SK-N-DZ (cell line): ENCODE data around the gene ARG2.
"Not testable (repeated sequence)": the region's sequence is repeated elsewhere in the genome, so short reads cannot be mapped to it uniquely, and the experiment has no call there.

ENCODE experiments used
- DNase-seq: peaks from one replicate; pipeline ENCODE4 v3.0.0-alpha.2; 2015; ENCODE audit warnings: low spot score

ARG2 gene

DNA sequence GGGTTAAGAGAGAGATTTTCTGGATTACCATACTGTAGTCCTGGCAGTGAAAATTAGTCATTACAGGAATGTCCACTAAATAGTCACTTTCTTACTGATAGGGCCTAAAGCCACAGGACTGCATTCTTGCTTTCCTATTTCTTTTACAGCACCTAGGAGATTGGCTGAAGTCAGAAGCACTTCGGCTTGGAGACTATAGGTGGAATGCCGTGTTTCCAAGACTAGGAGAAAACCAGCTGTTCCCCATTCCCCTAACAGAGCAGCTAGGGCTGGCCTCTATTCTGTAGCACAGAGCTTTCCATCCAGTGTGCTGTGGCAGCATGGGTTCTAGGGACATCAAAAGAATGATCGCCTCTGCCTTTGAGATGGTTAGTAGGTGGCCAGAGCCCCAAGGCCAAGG is 34.7 kb upstream of the ARG2 start:
- no peak for DNase-seq

- DNase-seq: no peak
These were observed 33.4 kb upstream of the ARG2 start for GRCh38 chr14:67586369-67586768.

GRCh38 chr14:67589204-67589770 is 30.4 kb upstream of the ARG2 start:
- DNase-seq: no peak

DNA sequence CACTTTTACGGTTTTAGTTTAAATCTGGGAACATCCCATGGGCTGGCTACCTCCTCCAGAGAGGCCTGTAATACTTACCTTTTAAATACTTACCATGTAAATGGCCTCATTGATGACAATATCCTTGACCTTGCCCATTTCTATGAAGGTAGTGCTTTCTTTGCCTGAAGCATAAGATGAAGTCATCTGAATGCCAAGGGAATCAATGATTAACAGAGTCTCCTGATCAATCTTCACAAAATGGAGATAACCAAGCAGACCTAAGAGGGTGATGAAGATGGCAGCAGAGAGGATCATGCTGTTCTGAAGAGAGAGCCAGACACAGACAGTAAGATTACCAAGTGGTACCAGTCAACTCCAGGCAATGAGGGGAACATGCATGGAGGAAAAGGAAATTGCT is 26.1 kb upstream of the ARG2 start:
- not testable (repeated sequence) for DNase-seq

DNA sequence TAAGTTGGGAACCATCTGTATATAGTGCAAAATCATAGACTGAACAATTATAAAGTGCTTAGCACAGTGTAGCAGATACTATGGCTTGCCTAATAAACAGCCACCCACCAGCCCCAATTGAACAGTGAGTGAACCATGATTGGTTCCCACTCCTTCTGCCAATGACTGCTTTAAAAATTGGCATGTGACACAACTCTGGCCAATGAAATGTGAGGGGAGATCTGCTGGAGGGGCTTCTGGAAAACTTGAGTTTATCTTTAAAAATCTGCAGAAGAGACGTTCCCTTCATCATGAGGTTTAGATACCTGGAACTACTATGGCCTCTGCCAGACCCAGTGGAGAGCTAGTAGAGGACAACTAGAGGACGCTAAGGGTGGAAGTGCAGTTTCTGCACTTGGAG is 24.3 kb upstream of the ARG2 start:
- no peak for DNase-seq

GRCh38 chr14:67599698-67600561 is 19.8 kb upstream of the ARG2 start, which contains the start of gene PIGH:
Gene PIGH (minus strand): TSS chr14:67600268. CDS start chr14:67600203, 65 bp downstream.
- DNase-seq: peak; percentile 78

DNA sequence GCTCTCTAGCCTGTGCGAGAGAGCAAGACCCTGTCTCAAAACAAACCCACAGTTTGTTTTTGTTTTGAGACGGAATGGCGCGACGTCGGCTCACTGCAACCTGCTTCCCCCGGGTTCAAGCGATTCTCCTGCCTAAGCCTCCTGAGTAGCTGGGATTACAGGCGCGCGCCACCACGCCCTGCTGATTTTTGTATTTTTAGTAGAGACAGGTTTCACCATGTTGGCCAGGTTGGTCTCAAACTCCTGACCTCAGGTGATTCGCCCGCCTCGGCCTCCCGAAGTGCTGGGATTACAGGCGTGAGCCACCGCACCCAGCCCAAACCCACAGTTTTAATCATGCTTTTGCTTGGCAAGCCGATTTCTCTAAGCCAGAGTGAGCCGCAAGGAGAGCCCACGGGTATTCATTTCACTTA is 19.2 kb upstream of the ARG2 start:
- DNase-seq: not testable (repeated sequence)

DNA sequence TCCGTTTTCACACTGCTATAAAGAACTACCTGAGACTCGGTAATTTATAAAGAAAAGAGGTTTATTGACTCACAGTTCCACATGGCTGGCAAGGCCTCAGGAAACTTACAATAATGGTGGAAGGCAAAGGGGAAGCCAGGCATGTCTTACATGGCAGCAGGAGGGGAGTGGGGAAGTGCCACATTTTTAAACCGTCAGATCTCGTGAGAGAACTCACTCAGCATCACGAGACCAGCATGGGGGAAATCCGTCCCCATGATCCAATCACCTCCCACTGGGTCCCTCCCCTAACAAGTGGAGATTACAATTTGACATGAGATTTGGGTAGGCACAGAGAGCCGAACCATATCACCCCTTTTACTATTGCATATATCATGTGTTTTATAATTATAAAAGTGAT is 17.6 kb upstream of the ARG2 start:
- DNase-seq: no peak

GRCh38 chr14:67602995-67603545 is 16.6 kb upstream of the ARG2 start:
- DNase-seq: no peak

GRCh38 chr14:67607646-67608045 is 12.1 kb upstream of the ARG2 start:
- no peak for DNase-seq

- no peak for DNase-seq
These were observed 9.9 kb upstream of the ARG2 start for GRCh38 chr14:67609642-67610310.

DNA sequence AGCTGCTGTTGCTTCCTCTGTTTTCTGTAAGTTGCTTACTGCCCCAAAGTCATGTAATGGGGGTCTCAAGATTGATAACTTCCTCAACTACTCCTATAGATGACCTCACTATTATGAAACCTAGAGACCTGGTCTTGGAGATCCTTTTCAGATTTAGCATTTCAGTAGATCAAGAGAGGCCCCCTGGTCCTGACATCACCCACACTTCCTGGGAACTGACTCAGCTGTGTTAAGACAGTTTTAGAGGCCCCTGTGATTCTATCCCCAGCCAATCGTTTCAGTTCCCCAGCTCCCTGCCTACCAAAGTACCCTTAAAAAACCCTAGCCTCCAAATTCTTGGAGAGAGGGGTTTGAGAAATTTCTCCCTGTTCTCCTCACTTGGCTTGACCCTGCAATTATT is 9.2 kb upstream of the ARG2 start:
- DNase-seq: no peak

GRCh38 chr14:67618617-67619063 is 1.1 kb upstream of the ARG2 start:
- DNase-seq: peak; percentile 54

- peak; percentile 22 for DNase-seq
These were observed 581 bp downstream of the ARG2 start for GRCh38 chr14:67620217-67620785.

- no peak for DNase-seq
These were observed 3.0 kb downstream of the ARG2 start for GRCh38 chr14:67622675-67623074.

GRCh38 chr14:67623114-67623513 is 3.4 kb downstream of the ARG2 start:
- DNase-seq: no peak

DNA sequence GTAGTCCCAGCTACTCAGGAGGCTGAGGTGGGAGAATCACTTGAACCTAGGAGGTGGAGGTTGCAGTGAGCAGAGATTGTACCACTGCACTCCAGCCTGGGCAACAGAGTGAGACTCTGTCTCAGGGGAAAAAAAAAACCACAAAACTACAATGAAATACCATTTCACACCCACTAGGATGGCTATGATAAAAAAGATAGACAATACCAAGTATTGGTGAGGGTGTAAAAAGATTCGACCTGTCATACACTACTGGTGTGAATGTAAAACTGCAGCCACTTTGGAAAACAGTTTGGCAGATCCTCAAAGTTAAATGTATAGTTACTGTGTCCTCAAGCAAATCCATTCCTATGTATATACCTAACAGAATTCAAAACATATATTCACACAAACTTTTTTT is 6.4 kb downstream of the ARG2 start:
- DNase-seq: not testable (repeated sequence)

DNA sequence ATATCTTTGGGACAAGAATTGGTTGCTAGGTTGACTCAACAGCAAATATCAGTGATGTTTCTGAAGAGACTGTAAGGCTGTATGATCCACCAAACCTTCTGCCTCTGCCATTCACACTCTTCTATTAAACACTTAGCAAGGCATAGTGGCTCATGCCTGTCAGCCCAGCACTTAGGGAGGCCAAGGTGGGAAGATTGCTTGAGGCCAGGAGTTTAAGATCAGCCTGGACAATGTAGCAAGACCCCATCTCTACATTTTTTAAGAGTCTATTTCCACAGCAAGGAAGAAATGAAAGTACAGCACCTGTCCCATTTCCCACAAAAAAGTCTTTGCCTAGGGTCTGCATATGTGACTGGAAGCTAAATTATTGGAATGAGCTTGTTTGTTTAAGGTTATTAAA is 7.8 kb downstream of the ARG2 start:
- no peak for DNase-seq

- no peak for DNase-seq
These were observed 10.5 kb downstream of the ARG2 start for GRCh38 chr14:67630186-67630585.

DNA sequence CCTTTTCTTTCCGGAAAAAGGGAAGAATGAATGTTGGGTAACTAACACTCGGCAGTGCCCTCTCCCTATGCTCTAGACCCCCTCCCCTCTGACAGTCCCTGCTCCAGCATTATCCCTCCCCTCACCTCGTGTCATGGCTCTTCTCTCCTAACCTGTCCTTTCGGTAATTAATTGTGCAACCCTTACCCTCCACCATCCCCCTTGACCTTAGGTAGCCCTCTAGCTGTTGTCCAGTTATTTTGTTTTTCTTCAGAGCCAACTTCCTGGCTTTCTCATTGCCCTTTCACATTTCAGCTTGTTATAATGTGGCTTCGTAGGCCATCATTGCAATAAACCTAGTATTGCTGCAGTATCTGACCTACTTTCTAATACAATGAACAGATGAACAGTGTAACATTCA is 11.2 kb downstream of the ARG2 start:
- no peak for DNase-seq

DNA sequence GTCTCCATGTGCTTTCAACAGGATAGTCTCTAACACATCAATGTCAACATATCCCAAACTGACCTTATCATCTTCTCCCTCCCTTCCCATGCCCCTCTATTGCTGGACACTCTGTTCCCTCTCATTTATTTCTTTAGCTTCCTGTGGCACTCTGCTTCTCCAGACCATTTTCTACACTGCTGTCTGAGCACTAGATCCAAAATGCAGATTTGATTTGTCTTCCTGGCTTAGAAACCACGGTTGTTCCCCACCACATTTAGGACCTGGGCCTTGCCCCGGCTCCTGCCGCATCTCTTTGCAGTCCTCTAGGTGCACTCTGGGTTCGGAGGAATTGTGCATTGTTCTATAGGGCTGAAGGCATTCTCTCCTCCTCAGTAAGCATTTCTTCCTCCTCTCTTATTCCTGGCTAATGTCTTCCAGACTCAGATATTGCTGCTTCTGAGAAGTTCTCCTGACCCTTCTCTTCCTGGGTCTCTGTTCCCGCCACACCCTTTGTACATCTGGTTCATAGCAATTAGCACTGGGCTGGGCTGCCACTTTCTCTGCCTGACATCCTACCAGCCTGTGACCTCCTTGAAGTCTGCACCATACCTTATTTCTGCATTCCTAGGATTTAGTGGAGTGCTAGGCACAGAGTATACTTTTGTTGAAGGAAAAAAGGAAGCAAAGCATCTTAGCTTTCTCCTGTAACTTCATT is 13.9 kb downstream of the ARG2 start:
- no peak for DNase-seq
